Stimulated activated CD4-positive, alpha-beta T cell treated with anti-CD3 and anti-CD28 coated beads, Interleukin-1b, Interleukin-23, amount 100 ng/mL, for 4 hours (primary cell): ENCODE data around the gene BTC.
"Not testable (repeated sequence)": the region's sequence is repeated elsewhere in the genome, so short reads cannot be mapped to it uniquely, and the experiment has no call there.

ENCODE experiments used
- DNase-seq, 2 donors: peaks; one replicate each; pipeline ENCODE4 v3.0.0-alpha.2; 2020; ENCODE audit warnings: low read depth in 2 of 2

Gene BTC

DNA sequence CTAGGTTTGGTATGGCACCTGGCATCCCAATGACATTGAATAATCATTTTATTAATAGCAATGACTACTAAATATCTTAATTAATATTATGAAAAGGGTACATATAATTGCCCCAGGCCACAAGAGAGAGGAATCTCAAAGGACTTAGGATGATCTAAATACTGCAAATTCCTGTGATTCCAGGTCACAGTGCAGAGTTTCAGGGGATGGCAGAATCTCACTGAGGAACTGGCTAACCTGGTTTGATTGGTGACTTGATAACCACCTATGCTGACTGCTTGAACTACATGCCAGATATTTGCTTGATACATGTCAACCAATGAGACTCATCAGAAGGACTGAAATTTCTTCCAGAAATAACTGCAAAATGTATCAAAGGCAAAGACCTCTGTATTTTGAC is 37.2 kb downstream of the BTC start:
- DNase-seq: no peak

DNA sequence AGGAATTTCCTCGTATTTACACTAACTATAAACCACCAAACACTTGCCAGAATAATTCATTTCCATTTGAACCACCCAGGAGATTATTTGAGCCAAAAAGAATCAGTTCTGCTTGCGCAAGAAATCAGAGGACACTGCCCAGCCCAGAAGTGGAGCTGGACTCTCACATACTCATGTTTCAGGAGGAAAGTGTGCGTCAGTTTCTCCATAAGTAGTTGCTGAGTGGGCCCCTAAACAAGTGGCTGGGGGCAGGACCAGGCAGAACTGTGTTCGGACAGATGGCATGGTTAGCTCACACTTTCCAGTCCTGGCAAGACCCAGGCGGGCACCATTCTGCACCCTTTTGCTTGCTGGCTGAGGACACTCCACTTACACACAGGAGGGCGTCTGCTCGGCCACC is 38.8 kb downstream of the BTC start:
- no peak for DNase-seq

DNA sequence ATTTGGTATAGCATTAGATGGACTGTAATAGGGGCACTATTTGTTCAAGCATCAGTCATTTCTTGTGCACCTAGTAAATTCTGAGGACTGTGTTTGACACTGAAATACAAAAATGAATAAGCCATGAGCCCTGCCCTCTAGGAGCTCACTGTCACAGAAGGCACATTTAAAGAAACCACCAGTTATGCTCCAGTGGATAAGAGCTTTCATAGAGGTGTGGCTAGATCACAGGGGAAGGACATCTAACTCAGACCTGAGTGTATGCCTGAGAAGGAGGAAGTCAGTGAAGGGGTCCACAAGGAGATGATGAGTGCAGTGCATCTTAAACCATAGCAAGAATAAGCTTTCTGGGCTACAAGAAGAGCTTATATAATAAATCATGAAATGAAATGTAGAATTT is 40.1 kb downstream of the BTC start:
- no peak for DNase-seq

DNA sequence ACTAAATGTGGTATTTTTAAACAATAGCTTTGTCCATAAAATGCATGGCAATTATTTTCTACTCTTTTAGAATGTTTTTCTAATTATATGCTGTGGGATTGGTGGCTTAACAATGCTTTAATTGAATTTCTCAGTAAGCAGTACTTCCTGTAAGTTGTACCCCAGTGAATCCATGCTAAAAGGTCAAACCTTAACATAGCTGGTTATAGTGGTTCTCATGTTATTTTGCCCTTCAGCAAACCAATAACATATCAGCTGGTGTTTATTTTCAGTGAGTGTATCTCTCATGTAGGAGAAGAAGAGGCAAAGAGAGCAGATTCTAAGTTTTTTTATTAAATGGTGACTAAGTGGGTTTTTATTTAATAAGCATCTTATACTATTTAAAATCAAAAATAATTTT is 41.5 kb downstream of the BTC start:
- DNase-seq: no peak

DNA sequence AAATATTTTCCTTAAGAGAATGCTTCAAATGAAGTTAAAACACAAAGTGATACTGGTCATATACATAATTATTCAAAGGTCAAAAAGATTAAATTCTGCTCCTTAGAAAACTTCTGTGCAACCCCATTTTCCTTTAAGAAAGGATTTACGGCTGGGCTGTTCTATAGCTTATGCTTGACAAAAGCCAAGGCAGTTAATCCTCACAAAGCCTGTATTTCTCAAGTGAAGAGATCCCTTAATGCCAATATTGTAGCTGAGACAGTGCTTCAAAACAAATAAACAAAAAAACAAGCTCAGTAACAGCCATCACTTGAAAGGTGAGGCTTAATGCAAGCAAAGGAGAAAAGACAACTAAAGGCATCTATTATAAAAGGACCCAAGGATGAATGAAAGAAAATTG is 42.5 kb downstream of the BTC start:
- DNase-seq: no peak

DNA sequence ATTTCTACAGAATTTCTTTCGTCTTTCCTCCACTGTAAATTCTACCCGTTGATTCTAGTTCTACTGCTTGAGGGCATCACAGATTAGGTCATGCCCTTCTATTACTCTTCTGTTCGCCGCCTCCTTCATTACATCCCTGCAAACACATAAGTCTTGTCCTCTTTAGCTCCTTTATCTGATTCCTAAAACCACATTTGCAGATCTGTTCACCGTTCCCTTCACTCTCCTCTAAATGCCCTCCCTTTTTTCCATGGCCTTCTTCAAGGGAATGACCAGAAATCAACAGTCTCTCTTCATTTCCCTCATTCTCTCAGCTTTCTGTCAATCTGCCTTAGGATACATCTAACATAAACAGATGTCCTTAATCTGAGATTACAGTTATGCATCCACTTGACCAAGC is 43.1 kb downstream of the BTC start:
- DNase-seq: no peak

DNA sequence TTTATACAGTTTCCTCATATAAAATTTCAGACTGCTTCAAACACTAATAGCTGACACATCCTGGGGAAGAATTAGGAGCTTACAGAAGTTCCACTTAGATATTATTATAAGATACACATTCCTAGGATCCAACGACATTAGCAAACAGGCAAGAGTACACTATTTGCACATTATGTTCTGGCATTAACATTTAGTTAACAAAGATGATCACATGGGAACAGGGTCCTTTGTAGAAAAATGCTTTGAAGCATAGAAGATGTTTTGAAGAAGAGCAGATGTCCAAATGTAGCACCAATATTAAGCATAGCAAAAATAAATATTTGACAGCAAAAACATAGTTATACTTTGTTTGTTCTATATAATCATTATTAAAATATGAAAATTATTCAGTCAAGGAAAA is 52.1 kb downstream of the BTC start:
- no peak for DNase-seq

DNA sequence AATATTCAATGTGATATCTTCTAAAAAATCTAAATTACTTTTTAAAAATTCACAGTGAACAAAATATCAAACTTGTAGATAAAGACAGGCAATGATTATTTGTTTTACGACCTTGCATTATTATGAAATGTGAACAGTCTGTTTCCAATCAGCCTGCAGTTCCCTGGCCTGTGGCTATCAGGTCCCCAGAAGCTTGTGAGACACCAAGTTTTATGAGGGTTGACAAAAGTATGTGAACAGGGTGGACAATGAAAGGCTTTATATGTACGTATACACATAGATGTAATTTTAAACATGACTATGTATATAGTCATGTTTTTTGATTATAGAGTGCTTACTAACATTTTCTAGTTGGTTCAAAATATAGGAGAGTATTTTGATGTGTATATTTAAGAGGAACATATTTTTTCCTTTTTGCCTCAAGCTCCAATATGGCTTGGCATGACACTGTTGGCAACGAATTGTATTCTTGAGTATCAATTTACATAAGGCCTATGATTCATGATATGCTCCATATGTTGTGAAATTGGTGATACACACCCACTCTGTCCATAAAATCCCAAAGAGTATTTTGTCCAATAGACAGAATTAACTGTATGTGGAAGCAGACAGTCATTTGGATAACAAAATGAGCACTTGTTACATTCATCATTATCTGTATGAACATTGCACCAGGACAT is 55.7 kb downstream of the BTC start:
- DNase-seq: no peak

DNA sequence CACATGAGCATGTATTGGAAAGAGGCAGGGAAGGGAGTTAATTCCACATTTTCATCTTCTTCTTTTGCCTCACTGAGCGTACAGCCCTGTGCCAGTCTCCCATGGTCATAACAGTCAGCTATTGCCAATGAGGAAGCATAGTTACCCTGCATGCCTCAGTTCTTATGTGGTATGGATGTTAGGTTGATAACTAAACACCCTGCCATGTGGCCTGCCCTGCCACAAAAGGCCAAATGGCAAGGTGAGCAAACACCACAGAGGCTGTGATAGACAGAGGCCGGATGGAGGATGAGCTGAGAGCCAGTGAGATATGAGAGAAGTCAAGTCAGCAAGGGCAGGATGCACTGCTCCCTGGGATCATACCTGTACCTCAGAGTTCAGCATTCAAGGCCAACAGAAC is 59.3 kb downstream of the BTC start:
- no peak for DNase-seq

DNA sequence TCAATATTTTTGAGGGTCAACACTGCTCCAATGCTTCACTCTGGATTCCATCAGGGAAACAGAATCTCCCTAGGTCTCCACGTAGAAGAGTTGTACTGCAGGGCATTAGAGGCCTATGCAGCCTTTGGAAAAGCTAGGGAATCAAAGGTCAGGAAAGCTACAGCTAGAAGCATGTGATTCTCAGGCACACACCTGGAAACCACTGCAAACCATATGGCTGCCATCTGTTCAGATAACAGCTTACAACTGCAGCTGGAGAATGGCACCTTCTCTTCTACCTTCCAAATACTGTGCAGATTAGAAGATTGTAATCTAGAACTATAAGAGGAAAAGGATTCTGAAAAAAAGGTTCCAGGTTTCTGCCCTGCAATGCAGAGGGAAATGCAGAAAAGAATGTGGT is 60.6 kb downstream of the BTC start:
- no peak for DNase-seq

DNA sequence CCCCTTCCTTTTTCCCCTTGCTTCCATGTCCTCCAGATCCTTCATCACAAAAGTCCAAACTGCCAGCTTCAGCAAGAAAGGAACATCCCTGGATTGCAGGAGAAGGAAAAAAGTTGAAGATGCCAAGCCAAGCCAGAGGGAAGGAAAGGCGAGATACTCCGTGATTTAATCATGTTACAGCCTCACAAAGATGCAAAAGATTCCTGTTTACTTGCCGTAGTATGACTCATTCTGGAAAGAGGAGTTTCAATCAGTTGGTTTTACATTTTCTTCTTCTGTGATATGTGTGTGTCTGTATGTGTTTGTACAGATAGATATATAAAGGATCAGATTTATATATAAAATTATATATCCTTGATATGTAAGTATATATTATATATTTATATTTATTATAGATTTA is 69.3 kb downstream of the BTC start:
- no peak for DNase-seq

DNA sequence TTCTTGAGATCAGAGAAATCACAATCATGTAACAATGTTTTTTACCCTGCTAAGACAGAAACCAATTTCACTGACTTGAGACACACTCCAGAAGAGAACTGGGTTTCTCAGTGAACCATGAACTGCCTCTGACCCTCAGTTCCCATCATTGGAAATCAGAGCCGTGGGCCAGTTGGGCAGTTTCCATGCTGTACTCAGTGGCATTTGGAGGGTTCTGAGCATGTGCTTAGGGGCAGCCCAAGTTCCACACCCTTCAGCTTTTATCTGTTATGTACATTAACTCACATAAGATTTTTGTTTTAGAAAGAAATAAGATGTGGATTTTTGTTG is 77.9 kb downstream of the BTC start:
- no peak for DNase-seq

DNA sequence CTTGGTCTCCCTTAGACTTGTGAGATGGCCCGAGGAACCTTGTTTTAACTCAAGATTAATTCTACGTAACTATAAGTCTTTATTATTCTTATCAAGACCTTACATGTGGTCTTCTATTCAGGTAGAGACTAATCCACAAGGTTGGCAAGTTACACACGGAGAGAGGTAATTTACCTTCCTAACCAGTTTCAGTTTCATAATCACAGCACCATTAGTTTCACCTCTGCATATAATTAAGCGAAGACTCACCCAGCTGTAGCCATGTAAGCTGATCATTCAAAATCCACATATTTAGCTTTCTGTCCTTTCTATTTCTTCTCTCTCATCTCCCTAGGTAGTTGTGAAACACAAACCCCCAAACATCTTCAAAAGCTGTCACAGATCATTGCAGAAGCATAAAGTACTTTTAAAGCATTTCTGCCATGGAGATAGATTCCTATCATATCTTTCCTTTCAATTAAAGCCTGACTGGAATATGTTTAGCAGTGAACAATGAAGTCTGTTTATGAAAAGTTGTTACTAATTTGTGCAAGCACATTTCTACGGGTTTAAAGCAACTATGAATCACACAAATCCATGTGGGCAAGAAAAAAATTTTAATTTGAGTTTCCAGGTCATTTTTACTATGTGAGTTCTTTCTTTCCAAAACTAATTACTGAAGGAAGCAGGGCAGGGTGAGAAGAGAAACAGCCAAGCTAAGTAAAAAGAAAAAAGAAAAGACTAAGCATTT is 78.5 kb downstream of the BTC start:
- no peak for DNase-seq

DNA sequence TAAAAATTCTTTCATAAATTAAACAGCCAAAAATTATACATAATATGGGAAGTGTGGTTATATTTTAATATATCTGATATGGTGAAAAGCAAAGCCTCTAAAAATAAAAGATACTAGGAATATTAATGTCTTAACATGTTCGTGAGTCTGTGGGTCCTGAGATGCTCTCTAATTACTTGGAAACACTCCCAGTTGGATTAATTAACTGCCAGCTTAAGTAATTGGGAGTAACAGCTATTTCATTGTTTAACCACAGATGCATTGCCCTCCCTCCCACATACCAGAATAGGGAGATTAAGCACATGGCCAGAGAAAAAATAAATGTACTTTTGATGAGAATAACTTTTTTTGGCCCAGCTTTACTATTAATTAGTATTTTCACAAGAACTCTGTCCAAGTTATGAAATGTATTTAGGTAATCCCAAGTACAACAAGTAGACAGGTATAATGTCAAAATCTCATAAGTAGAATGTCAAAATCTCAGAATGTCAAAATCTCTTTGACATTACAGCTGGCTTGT is 79.7 kb downstream of the BTC start:
- DNase-seq: no peak

DNA sequence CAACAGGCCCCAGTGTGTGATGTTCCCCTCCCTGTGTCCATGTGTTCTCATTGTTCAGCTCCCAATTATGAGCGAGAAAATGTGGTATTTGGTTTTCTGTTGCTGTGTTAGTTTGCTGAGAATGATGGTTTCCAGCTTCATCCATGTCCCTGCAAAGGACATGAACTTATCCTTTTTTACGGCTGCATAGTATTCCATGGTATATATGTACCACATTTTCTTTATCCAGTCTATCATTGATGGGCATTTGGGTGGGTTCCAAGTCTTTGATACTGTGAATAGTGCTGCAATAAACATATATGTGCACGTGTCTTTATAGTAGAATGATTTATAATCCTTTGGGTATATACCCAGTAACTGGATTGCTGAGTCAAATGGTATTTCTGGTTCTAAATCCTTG is 86.2 kb downstream of the BTC start:
- not testable (repeated sequence) for DNase-seq
